DMS53 treated with DMSO at 0.1 percent for 48 hours (cell line): Measurements from ENCODE around the gene RAD18.

Experiments
- DNase-seq: peaks from one replicate; lab custom pipeline; 2025; ENCODE audit not compliant: unreplicated experiment; lab: John Stamatoyannopoulos, UW

RAD18 gene

DNA sequence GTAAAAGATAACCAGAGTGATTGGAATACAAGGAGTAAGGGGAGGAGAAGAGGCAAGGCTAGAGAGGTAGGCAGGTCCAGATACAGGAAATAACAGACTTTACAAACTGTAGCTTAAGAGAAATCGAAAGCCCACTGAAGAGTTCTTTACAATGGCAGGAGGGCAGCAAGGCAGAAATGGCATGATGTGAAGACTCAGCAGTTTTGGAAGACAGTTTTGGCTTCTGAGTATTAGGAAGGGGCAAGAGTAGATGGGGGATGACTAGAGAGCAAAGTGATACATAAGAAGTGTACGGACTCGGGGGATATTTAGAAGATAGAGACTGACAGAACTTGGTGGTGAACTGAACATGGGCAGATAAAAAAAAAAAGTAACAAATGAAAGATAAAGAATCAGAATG lies 54.1 kb downstream of the RAD18 start:
- no peak for DNase-seq

DNA sequence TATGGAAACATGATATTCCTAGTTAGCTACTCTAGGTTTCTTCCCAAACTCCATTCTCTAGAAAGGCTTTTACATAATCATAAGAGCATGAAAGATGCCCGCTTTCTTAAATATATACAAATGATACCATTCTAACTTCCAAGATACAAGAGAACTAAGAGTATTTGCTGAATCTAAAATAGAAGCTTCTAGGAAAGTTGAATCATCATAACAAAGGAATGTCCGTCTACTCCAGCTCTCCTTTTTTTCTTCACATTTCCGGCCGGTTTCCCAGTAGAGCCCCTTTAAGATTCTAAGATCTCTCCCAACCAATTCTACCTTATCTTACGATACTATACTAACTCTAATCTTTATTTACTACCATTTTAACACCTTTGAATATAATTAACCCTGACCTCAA lies 60.1 kb downstream of the RAD18 start:
- DNase-seq, result no peak

DNA sequence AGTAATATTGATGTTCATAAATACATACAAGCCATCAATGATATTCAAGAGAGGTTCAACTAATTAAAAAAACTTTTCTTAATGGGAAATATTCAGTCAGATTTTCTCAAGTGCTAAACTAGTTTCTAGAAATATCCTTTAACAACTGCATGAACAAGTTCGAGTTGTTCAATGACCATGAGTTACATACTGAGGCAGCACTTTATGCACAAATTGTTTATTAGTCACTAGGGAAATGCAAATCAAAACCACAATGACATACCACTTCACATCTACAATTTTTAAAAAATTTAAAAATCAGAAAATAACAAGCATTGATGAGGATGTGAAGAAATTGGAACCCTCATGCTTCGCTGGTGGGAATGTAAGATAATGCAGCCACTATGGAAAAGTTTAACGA lies 62.4 kb downstream of the RAD18 start:
- DNase-seq, result no peak

DNA sequence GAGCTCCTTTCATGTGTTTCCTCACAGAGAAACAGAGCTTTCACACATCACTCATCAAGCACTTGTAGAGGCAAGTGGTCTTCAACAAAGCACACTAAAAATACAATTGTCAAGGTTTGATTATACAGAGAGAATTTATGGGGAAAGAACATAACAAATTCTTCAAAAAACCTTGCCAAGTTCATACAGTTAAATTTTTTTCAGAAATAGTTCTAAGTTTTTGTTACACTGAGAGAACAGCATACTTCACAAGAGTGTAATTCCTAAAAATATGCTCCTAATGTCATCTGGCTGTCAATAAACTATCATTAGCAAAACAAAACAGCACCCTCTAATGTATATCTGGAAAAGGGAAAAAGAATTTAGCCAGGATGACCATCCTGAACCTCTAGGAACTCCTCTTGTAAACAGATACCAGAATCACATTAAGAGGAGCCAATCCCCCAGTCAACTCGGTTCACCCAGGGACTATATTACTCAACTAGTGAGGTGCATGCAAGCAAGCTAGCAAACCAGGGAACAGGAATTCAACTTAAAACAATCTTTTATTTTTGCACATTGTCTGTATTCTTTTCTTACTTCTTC lies 63.3 kb downstream of the RAD18 start:
- DNase-seq, result no peak

DNA sequence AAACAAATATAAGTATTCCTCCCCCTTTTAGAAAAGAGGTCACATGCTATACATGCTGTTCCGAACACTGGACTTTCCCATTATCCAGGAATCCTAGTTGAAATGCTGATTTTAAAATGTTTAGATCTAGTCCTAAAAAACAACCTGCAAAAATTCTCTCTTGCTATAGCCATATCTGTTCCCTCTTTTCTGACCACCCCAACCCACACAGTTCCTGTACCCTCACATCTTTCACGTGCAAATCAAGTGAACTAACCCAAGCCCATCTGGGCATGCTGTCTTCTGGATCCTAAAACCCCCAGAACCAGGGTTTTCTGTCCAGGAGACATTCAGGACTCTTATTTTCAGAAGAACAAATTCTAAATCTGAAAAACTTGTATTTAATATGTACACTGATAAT lies 67.4 kb downstream of the RAD18 start:
- DNase-seq, result no peak

DNA sequence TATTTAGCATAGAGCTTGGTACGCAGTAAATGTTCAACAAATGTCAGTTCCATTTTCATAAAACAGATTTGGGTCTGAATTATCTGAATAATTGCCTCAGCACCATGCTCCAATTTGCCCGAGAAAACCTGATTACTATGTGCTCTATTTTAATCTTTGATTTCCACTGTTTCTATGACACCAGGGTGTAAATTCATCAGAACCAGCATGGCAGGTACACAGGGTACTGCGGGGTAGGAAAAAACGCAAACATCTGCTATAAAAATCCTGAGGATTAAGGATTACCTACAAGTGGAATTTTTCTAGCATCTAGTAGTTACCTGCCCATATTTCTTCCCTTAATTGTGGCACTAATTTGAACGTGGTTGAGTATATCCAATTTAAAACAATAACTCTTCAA lies 70.3 kb downstream of the RAD18 start:
- no peak for DNase-seq

DNA sequence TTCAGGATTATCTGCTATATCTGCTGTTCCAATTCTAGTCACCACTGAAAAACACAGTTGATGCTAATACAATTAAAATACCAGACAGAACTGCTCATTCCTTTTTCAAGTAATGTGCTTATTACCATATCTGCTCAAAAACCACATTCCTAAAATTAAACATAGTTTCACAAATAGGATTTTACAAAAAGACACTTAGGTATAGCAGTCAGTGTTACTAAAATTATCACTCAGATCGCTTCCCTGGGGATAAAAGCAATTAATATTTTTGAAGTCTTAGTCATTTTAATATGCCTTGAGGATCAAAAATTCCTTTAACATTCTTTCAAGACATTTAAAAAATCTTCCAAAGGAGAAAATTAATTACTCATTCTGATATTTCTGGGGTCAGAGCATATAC lies 71.5 kb downstream of the RAD18 start:
- no peak for DNase-seq

DNA sequence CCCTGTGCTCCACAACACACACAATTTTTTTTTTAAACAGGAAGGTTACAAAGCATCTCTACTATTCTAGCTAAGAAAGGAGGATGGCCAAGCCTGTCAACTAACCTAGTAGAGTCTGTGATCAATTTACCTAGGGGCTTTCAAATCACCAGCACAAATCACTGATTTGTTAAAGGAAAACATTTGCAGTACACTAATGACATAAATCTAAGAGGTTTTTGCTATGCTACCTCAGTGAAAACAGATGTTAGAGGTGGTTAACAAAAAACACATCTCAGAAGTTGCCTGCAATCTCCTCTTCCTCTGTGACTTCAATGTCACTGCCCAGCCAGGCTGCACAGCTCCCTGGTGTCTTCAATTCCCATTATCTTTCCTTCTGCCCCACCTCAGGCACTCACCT lies 72.0 kb downstream of the RAD18 start:
- no peak for DNase-seq

DNA sequence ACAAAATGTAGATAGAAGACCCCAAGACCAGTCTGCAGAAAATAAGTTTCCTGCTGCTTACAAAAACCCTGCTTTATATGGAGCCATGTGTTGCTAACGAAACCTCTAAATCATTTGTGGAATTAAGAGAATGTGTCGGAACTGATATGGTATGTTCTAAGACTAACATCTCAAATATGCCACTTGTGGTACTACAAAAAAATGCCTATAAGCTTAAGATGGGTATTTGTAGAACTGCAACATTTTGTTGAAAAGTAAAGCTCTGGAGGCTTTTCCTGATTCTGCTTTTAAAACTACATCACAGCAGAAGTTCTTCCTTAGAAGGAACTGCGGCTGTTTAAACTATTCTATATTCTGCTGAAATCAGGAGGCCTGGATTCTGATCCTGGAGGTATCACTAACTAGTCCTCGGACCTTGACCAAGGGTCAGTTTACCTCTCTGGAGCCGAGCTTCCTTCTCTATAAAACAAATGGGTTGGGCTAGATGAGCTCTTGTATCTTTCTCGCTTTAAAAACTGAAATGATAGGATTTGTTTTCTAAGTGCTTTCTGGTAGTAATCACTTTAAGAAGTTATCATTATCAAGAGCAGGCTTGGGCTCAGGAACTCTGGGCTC lies 74.9 kb downstream of the RAD18 start:
- no peak for DNase-seq

DNA sequence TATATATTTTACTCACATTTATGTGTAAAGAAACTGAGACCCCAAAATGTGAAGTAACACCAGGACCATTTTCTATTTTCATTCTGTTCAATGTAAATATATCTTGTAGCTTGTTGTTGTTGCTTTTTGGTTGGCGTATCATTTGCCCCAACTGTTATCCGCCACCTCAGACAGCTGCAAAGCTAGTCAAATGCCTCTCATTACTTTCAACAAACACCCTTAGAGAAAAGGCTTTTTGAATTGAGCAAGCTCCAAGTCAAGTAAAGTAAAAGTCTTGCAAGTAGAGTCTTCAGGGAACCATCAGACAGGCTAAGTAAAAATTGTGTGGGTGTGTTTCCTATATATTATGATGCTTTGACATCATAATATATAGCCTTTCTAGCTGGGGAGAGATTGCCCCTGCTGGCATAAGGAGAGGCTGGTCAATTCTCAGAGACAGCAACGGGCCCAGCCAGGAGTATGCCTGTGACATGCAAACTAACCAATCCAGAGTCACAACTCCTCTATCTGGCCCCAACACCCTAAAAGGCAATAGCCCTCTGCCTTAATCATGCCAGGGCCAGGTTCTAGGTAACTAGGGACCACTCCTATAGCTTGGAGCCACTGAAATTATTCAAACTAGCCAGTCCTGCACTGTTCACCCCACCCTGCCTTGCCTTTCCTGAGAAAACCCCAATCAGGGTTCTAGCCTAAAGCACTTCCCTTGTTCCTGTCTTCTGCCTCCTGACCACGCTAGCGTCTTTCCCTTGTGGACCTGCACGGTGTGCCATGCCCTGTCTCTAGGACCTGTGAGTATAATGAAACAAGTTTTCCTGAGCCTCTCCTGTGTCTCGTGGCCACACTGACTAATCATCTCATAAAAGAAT lies 75.6 kb downstream of the RAD18 start:
- no peak for DNase-seq

DNA sequence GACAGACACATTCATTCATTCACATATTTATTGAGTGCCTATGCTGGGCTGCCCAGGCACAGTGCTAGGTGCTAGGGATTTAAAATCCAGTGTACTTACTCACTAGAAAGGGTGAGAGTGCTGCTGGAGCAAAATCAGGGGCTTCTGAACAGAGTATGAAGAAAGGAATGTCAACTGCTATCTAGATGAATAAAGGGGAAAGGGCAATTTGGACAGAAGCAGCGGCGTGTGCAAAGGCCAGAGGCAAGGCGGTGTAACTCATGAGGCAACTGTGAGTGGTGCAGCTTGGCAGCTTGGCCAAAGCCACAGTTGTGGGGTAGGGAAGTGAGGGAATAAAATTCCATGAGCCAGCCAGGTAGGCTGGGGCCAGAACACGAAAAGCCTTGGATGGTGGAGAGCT lies 76.7 kb downstream of the RAD18 start:
- DNase-seq, result no peak

DNA sequence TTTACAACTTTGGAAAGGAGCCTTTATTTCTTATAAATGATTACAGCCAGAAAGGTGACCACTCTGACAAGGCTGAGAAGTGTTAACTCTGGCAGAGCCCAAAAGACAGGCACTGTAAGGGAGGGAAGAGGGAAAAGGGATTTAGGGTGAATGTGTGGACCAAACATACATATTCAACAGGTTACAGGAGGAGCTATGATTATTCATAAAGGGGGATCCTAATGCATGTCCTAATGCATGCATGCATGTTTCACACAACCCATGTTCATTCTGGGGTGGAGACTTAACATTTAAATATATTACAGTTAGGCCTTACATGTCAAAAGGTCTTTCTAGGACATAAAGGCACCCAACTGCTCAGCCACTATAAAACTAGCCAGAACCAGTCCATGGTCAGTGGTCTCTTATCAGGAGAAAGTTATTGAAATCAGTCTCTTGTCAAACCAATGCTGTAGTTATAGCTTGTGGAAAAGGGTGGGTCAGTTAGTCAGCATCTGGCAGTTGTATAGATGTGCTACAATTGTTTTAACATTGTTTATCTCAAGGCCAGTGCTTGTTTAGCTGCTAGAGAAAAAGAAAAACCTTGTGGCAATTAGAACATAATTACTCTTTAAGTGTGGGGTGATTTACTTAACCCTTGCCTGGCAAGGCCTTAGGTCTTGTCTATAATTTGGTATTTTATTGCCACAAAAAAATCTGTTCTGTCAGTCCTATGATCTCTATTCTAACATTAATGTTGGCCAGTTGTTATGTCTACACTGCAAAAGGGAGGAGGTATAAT lies 77.5 kb downstream of the RAD18 start:
- no peak for DNase-seq

DNA sequence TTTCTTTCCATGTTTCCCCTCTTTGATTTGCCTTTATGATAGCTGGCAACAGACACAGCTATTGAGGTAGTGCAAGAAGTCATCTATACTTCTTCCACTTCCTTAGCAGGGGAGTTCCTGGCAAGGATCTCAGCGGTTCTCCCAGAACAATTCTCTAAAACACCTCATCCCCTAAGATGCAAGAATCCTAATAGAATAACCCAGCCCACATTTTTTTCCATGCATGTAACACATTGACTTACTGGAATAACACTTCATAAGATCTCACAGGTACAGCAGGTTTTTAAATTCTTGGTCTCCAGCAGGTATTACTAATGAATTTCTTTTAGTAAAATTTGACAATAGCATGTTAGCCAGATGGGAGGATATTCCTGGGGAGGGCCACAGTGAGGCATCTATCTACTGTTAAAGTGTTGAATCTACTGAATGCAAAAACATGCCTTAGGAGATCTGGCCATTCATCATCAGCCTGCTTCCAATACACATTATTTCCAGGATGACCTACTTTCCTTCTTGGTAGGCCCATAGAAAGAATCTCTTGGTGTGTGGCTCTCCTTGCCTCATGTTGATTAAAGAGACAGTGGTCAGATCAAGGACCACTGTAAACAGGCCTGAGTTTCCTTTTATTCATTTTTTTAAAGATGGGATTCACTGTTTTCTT lies 78.5 kb downstream of the RAD18 start:
- no peak for DNase-seq

DNA sequence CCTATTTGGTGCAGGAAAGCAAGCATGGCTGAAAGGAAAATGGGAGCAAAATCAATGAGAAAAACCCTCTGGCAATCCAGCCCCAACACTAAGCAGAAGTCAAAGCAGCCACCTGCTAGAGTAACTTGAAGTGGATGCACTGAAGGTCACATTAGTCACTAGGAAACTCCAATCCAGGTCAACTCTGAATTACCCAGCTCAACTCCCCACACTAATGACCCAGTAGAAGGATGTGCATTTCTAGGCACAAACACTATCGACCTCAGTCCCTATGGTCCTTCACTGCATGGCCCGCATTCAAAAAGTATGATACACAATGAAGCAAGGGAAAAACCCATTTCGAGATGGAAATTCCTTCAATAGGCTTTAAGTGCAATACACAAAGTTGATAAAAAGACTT lies 80.6 kb downstream of the RAD18 start:
- DNase-seq, result no peak

DNA sequence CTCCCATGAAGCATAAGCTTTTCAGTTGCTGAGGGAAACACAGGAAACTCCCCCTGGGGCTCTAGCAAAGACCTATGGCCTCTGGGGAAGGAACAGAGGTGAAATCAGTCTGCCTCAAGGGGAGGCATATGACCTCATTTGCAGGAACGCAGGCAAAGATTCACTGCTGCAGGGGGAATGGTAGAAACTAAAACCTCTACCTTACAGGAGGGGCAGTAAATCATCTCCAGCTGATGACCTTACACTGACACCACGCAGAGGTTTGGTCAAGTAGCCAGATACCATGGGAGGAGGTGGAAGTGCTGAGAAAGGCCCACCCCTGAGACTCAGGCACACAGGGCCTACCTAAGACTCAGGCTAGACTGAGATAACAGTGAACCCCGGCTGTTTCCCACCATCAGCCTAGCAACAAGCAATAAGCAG lies 81.1 kb downstream of the RAD18 start:
- DNase-seq, result no peak

DNA sequence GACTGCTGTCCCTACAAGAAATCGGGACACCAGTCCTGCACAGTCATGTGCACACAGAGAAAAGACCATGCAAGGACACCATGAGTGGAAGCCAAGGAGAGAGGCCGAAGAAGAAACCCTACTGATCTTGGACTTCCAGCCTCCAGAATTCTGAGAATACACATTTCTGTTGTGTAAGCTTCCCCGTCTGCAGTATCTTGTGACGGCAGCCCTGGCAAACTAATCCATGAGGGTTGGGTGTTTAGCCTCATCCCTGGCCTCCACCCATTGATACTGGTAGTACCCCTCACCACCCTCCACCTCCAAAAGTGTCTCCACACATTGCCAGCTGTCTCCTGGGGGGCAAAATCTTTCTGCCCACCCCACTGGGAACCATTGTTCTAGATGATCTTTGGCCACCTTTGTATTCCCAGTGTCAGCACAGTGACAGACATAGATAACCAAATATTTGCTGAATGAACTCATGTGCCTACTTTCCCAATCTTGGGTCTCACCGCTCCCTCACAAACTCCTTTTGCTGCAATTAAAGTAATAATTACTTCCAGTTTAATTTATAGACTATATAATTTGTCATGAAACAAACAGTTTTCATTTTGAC lies 83.8 kb downstream of the RAD18 start:
- no peak for DNase-seq

DNA sequence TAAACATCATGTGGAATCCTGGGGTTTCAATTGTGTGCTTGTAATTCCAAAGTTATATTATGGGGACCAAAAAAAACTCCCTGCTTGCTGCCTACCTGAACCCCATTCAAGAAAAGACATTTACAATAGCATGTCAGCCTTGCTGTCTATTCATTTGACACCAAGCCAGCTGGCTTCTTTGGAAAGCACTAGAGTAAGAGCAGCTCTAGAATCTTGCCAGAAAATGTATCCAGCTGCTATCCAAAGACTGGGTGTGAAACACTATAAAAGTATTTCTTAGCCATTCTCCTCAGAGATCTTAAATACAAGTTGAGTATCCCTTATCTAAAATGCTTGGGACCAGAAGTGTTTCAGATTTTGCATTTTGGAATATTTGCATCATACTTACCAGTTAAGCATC lies 87.4 kb downstream of the RAD18 start:
- DNase-seq, result no peak

DNA sequence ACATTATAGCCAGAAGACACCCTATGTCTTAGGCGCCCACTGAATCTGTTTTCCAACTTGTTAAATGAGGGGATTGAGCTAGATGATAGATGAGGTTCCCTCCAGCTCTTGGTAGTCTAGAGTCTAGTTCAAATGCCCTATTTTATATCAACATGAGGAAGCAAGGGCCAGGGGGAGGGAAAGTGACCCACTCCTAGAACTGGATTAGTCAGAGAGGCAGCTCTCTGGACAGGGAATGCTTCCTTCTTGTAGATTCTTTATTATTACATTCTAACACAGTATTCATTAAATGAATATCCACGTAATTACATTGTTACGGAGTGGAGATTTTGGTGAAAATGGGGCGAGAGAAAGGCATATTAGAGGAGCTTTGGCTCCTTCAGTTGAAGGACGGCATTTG lies 89.5 kb downstream of the RAD18 start:
- no peak for DNase-seq

DNA sequence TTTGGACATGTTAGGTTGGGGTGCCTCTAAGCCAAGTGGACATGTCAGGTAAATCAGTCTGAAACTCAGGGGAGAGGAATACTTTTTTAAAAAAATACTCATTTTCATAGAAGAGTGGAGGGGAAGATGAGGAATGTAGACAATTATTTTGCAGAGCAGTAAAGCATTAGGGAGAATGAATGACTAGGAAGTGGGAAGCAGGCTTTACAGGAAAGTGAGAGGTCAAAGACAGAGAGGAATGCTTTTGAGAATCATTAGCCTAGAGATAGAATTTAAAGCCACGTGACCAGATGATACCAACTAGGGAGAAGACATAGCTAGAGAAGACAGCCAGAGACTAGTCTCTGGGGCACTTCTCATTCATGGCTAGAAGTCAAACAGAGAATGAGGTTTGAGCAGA lies 91.0 kb downstream of the RAD18 start:
- no peak for DNase-seq

DNA sequence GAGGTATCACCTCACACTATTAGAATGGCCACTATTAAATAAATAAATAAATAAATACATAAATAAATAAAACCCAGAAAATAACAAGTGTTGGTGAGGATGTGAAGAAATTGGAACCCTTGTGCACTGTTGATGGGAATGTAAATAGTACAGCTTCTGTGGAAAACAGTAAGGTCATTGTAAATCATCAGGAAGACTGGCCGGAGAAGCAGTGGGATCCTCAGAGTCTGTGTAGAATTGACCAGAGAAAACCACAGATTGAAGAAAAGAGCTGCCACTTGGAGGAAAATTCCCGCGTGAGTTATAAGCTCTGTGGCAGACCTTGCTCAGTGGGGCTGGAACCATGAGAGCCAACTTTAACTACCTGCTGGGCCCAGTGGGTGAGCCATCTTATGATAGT lies 92.0 kb downstream of the RAD18 start:
- no peak for DNase-seq

DNA sequence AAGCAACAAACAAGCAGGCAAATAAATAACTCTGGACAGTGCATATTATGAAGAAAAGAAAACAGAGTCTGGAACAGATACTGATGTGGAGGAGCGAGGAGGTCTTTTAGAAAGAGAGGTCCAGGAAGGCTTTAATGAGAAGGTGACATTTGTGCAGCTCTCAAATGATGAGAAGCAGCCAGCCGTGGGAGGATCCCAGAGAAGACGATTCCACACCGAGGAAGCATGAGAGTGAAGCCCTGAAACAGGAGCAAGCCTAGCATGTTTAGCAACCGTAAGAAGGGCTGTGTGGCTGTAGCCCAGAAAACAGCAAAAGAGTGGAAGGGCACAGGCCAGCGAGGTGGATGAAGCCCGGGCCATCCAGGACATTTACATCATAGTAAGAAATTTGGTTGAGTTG lies 93.1 kb downstream of the RAD18 start:
- no peak for DNase-seq
